HG02938 (cell line): Measurements from ENCODE around the gene RPL18A.

Source experiments
- ATAC-seq: cut with Tn5 transposase; IDR thresholded peaks from one replicate; pipeline ENCODE4 v1.9.1; 2021; ENCODE audit warnings: mild to moderate bottlenecking, moderate library complexity; ENCODE audit not compliant: unreplicated experiment

The RPL18A gene

DNA sequence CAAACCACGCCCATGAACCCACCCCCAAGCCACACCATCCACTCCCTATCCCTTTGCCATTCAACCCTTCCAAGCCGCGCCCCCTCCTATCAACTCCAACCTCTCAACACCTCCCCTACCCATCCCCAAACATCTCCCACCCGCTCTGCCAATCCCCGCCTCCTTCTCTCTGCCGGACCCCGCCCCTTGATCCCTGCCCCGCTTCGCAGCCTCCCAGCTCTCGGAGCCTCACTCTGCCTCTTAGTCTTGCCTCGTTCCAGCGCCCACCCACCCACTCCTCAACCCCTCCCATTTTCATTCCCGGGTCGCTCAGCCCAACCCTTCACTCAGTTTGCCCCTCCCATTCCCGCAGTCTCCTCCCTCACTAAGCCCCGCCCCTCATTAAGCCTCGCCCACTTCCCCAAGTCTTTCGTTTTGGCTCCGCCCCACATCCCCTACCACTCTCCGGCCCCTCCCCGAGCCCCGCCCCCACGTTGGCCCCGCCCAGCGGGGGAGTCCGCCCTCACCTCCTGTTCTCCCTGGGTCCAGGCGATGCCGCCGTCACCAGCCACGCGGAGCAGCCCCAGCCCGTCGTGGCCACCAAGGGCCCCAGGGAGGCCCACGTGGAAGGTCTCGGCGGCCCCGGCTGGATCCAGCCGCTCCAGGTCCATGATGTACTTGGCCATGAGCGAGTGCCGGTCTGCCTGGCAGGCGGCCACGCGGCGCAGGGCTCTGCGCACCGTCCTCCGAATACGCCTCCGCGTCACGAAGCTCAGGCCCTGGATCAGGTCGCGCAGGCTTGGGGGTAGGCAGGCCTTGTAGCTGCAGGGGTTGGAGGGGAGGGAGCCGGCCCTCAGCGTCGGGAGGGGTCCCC lies 17.7 kb upstream of the RPL18A start:
- no peak for ATAC-seq

DNA sequence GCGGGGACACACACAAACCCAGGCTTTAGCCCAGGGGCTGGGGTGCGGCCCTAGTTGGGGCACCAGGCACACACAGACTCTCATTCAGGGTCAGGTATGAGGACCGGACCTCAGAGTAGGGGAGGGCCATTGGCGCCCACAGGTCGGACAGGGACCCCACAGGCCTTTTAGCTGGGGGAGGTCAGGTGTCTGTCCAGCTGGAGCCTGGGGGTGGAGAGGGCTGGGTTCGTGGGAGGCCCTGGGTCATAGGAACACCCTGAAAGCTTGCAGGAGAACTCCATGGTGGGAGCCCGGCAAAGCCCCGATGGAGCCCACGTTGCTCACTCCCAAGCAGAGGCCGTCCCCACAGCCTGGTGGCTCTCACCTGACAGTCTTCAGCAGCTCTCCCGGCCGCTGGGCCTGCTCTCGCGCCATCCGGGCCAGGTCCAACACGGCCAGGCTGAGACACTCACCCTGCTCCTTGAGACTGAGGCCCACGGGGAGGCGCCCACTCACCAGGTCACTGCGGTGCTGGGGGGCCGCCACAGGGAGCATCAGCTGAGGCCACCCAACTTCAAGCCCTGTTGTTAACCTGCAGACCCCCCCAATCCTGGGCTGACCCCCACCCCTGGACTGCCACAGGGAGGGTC lies 16.9 kb upstream of the RPL18A start:
- ATAC-seq, result no peak

GRCh38 chr19:17843292-17843827 lies 16.4 kb upstream of the RPL18A start:
- no peak for ATAC-seq

DNA sequence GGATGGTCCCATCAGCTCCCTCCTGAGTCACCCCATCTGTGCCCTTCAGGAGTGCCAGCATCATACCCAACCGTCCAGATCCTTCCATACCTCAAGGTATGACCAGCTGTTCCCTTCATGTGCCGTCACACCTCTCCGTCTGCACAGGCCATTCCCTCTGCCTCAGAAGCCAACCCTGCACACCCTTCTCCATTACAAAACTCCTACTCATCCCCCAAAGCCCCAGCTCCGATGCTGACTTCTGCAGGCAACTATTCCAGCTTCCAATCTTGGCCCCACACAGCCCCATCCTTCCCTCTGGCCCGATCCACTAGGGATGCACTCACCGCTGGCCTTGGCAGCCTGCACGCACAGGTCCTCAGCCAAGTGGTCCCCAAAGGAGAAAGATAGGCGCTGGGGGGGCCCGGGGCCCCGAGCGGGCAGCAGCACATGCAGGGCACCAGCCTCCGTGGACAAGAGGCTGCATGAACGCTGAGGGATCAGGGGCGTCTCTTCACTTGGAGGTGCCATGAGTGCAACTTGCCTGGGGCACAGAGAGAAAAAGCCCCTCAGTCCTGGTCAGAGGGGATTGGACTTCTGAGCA lies 15.7 kb upstream of the RPL18A start:
- ATAC-seq, result no peak

DNA sequence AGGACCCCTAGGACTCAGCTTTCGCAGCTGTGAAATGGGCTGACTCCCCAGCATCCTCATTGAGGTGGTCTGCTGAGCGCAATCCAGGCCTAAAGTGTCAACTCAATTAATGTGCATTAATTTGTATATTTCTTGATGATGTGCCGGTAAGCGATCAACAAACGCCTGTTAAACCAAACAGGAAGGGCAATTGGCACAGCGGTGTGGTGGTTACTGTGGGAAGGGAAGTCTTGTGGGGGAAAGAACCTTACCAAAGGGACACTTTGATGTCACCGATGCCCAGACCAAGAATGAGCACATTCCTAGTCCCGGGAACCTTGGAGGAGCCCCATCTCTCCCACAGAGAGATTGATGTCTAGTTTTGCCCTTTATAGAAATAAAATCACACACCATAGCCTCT lies 13.6 kb upstream of the RPL18A start:
- ATAC-seq, result no peak

- ATAC-seq, result peak; percentile 46
Measured at GRCh38 chr19:17847538-17848366, 12.0 kb upstream of the RPL18A start, which contains the start of gene JAK3. Gene JAK3 (minus strand): TSS chr19:17847982. CDS start chr19:17844417, 3,565 bp downstream.

DNA sequence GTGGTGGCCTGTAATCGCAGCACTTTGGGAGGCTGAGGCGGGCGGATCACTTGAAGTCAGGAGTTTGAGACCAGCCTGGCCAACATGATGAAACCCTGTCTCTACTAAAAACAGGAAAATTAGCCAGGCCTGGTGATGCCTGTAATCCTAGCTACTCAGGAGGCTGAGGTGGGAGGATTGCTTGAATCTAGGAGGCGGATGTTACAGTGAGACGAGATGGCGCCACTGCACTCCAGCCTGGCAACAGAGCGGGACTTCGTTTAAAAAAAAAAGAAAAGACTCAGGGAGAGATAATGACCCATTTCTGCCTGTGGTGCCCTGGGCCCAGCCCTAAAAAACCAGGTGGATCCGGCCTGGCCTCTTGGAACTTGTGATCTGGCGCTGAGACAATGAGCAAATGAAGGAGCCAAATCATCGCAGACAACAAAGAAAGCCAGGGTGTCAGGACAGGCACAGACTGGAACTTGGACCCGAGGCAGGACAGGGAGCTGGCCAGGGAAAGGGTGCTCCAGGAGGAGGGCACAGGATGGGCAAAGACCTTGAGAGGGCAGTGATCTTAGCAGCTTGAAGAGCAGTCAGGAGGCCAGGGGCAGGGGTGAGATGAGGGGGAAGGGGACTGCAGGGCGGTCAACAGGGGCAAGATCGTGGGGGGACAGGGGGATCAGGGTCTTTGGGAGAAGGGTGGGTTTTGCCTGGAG lies 11.0 kb upstream of the RPL18A start:
- no peak for ATAC-seq

DNA sequence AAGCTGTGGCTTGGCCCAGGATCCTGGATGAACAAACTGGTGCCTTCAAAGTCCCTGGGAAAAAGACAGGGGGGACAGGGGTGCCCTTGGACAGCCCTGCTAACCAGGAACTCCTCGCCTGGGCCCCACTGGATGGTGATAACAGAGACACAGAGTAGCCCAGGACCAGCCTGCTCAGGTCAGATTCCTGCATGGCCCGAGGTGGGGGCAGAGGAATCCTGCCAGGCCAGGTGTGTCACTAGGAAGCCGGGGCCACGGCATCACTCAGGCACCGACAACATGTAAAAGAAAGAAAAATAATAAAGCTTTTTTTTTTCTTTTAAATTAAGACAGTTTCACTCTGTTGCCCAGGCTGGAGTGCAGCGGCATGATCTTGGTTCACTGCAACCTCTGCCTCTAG lies 5.6 kb upstream of the RPL18A start:
- no peak for ATAC-seq

- no peak for ATAC-seq
Measured at GRCh38 chr19:17855280-17856152, 4.2 kb upstream of the RPL18A start.

- no peak for ATAC-seq
Measured at GRCh38 chr19:17860331-17860992, 752 bp downstream of the RPL18A start.

- ATAC-seq, result no peak
Measured at GRCh38 chr19:17860993-17861360, 1.3 kb downstream of the RPL18A start.

GRCh38 chr19:17861542-17862402 lies 2.1 kb downstream of the RPL18A start:
- no peak for ATAC-seq

- no peak for ATAC-seq
Measured at GRCh38 chr19:17862711-17863519, 3.2 kb downstream of the RPL18A start.

GRCh38 chr19:17863520-17864182 lies 3.9 kb downstream of the RPL18A start:
- no peak for ATAC-seq

- no peak for ATAC-seq
Measured at GRCh38 chr19:17865364-17866311, 5.9 kb downstream of the RPL18A start.
